ENCODE measurements around the gene SECISBP2L.
"Not testable (repeated sequence)": the region's sequence is repeated elsewhere in the genome, so short reads cannot be mapped to it uniquely, and the experiment has no call there.

The SECISBP2L gene

DNA sequence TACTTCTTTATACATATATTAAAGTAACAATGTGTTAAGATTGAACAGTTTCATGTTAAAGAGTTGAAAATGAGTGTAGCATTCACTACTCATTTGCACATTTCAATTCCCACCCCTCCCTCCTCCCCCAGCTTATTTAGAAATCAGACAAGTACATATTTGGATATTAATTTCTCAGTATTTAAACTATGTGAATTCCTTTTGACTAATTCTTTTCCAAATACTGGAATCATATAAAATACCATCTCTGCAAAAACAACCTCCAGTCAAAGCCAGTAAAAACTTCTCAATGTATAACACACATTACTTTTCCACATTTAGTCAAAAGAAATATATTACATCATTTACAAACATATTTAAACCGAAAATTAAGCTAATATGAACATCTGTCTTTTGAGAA lies 57.1 kb downstream of the SECISBP2L start:
- DNase-seq: no peak

GRCh38 chr15:48987142-48987541 lies 59.1 kb downstream of the SECISBP2L start:
- DNase-seq: no peak

- DNase-seq: no peak
These were observed 60.0 kb downstream of the SECISBP2L start for GRCh38 chr15:48986240-48986639.

- no peak for DNase-seq
These were observed 60.7 kb downstream of the SECISBP2L start for GRCh38 chr15:48985516-48985915.

- DNase-seq: no peak
These were observed 61.4 kb downstream of the SECISBP2L start for GRCh38 chr15:48984811-48985352.

GRCh38 chr15:48984021-48984710 lies 62.1 kb downstream of the SECISBP2L start:
- DNase-seq: no peak

DNA sequence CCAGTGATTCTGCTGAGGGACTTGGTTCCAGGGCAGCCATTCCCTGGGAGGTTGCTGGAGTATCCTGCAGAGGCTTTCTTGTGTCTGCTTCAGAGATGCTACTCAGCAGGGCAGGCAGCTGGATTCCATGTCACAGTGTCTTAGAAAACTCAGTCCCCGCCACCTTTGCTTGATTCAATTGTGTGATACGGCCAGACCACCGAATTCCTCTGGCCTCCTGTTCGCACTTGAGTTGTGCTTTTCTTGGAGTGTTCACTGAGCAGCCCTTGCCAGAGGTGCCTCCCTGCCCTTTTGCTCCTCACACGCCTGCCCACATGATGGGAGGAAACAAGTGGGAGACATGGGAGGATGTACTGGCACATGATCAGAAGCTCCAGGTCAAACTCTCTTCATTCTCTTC lies 62.9 kb downstream of the SECISBP2L start:
- no peak for DNase-seq

DNA sequence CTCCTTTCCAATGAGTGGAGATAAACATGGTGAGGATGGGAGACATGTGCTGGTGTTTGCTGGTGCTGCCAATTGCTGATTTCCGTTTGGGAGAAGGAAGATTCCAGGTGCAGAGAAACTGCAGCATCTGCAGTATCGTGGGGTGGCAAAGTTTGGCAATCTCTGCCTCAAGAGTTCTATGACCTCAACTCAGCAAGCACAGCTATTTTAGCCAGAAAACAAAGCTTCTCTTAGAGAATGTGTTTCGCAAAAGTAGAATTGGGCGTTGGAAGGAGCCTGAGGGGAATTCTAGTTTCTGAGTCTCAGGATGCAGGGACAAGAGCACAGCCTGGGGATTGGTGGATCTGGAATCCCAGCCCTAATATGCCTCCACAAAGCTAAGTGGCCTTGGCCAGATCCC lies 64.3 kb downstream of the SECISBP2L start:
- DNase-seq: no peak

DNA sequence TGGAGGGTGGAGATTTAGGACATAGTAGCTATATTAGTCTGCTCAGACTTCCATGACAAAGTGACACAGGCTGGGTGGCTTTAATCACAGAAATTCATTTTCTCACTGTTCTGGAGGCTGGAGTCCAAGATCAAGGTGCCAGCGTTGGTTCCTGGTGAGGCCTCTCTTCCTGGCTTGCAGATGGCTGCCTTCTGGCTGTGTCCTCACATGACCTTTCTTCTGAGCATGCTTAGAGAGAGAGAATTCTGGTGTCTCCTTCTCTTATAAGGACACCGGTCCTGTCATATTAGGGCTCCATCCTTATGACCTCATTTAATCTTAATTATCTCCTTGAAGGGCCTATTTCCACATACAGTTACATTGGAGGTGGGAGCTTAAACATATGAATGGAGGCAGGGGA lies 67.6 kb downstream of the SECISBP2L start:
- no peak for DNase-seq

DNA sequence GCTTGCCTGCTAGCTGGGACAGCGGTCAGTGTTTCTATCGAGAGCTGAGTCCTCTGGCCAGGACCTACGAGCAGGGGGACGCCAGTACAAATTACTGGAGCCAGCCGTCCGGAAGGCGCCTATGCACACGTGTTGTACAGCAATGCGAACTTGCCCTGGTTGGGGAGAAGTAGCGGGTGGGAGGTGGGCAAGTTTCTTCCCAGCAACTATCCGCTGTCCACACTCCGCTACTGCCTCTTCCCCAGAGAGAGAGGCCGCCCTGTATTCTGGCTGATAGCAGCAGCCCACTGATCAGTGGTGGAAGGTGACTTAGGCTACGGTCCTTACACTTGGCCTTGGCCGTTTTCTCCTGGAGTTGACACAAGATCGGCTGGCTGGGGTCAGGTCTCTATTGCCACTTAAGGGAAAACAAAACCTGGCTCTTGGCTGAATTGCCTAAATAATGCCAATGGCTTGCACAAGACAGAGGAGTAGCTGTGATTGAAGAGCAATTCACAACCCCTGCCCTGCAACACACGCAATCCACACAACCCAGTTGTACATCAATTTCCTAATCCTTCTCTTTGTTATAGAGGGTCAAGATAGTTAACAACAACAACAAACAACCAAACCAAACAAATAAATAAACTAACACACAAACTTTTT lies 69.7 kb downstream of the SECISBP2L start:
- DNase-seq: no peak

- DNase-seq: peak; percentile 46
These were observed 70.5 kb downstream of the SECISBP2L start for GRCh38 chr15:48975472-48976419.

- DNase-seq: no peak
These were observed 71.4 kb downstream of the SECISBP2L start for GRCh38 chr15:48974882-48975281.

DNA sequence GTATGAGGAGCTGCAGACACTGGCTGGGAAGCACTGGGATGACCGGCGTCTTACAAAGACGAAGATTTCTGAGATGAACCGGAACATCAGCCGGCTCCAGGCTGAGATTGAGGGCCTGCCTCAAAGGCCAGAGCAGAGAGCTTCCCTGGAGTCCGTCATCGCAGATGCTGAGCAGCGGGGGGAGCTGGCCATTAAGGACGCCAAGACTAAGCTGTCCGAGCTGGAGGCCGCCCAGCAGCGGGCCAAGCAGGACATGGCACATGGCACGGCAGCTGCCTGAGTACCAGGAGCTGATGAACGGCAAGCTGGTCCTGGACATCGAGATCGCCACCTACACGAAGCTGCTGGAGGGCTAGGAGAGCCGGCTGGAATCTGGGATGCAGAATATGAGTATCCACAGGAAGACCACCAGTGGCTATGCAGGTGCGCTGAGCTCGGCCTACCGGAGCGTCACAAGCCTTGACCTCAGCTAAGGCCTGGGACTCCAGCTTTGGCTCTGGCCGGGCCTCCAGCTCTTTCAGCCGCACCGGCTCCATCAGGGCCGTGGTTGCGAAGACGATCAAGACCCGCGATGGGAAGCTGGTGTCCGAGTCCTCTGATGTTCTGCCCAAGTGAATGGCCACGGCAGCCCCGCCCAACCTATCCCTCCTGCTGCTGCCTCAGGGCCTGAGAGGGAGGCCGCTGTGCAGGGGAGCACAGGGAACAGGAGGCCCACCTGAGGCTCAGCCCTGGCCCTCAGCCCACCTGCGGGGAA lies 73.3 kb downstream of the SECISBP2L start:
- no peak for DNase-seq

GRCh38 chr15:48970926-48971325 lies 75.3 kb downstream of the SECISBP2L start:
- DNase-seq: not testable (repeated sequence)

GRCh38 chr15:48968066-48968465 lies 78.2 kb downstream of the SECISBP2L start:
- no peak for DNase-seq

GRCh38 chr15:48967336-48967735 lies 78.9 kb downstream of the SECISBP2L start:
- DNase-seq: no peak

DNA sequence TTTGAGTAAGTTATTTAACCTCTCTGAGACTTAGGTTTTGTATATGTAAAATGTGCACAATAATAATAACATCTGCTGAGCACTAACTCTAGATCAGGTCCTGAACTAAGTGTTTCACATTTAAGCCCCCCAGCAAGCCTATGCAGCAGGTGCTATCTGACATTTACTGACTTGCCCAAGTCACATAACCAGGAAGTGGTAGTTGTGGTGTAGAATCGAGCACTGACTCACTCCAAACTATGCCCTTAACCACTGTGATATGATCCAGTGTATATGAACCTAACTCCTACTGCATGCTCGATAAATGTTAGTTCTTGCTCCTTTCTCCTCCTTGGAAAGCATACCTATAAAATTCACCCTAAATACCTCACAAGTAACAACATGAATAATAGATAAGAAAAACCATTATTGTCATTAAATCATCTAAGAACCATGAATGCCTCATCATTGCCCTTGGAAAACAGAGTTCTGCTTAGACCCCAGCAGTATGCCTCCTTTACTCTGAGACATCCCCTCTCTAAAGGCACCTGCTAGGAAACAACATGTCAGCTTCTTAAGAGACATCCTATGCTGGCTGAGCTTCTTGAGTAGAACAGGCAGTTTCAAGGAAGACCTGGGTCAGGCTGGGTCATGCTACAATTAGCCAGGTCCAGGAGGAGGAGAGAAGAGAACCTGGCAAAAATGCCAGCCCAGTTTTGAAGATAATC lies 79.5 kb downstream of the SECISBP2L start:
- DNase-seq: no peak

- DNase-seq: no peak
These were observed 80.3 kb downstream of the SECISBP2L start for GRCh38 chr15:48965972-48966371.

DNA sequence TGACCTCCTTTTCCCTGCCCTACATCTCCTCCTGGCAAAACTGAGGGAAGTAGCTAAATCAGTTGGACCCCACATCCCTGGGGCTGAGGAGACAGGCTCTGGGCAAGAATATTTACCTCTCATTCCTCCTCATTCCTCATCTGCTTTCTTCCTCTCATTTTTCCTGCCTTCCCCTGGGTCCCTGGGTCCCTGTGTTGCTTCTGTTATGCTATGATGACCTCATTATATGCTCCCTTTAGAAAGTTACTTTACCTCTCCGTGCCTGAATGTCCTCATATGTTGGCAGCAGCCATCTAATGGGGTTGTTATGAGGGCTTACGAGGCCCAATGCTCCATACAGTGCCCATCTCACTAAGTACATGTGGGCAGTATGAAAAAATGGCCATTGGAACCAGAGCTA lies 81.3 kb downstream of the SECISBP2L start:
- no peak for DNase-seq

DNA sequence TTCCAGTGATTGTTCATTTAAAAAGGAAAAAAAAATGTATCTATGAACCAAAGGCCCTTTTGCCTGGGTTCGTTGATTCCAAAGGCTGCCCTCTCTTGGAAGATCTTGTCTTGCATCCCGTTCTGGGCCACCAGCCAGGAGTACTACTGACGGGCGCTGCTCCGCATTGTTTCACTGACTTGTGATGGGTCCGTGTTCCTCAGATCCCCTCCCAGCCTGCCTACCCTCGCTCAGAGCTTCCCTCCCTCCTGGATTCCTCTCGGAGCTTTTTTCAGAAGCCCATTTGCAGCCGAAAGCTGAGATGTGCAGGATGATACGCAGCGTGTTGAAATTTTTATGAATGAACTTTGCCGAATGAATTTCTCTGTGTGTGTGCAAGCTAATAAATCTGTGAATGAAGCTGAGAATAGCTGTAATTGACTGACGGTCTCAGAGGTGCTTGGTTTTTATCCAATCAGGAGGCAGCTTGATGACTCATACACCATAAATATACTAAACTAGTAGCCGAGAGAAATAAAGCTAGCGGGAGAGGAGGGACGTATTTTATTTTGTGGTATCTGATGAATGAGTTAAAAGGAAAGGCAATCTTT lies 82.6 kb downstream of the SECISBP2L start, which contains the start of gene SHC4:
TSS of gene SHC4 (minus strand) at position 396 of the 590 bp plus-strand sequence. CDS start 904 bp downstream, outside the sequence.
- DNase-seq: peak; percentile 73

Data from amniotic stem cell (primary cell).